Stimulated activated CD8-positive, alpha-beta memory T cell treated with anti-CD3 and anti-CD28 coated beads, Interleukin-7, amount 100 ng/mL, for 48 hours (primary cell): ENCODE data around the gene CHCHD1.
A peak's percentile ranks its signal among the peaks of the same experiment; 100 is the strongest.
"Not testable (repeated sequence)": the region's sequence is repeated elsewhere in the genome, so short reads cannot be mapped to it uniquely, and the experiment has no call there.

Experiments used
- DNase-seq, 2 donors: peaks; one replicate each; pipeline ENCODE4 v3.0.0-alpha.2; 2020; ENCODE audit warnings: low read depth in 1 of 2; ENCODE audit errors: extremely low read depth in 1 of 2

Gene CHCHD1

DNA sequence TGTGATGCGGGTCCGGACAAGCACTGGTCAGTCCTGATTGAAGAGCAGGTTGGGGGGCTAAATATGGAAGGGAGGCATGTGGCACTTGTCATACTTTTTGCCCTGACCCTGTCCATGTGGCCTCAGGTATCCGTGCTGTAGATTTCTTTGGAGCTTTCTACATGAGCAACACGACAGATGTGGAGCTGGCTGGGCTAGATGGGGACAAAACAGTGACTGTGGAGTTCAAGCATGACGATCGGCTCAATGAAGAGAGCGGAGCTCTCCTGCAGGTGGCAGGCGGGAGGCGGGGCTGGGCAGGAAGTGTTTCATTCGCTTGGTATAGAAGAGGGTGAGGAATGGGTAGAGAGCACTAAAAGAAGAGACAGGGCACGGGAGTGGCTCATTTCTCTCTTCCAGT lies 13.0 kb upstream of the CHCHD1 start:
- no peak for DNase-seq

DNA sequence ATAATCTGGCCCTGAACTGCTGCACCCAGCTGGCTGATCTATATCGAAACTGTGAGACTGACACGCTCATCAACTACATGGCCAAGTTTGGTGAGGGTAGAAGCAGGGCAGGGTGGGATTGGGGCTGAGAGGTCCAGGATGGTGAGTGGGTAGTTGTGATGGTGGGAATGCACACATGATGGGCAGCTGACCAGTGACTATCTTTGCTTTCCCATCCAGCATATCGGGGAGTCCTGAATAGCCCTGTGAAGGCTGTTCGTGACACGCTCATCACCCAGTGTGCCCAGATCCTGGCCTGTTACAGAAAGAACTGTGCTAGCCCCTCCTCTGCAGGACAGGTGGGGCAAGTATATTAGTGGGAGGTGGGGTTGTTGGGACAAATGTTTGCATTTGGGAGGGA lies 12.5 kb upstream of the CHCHD1 start:
- no peak for DNase-seq

DNA sequence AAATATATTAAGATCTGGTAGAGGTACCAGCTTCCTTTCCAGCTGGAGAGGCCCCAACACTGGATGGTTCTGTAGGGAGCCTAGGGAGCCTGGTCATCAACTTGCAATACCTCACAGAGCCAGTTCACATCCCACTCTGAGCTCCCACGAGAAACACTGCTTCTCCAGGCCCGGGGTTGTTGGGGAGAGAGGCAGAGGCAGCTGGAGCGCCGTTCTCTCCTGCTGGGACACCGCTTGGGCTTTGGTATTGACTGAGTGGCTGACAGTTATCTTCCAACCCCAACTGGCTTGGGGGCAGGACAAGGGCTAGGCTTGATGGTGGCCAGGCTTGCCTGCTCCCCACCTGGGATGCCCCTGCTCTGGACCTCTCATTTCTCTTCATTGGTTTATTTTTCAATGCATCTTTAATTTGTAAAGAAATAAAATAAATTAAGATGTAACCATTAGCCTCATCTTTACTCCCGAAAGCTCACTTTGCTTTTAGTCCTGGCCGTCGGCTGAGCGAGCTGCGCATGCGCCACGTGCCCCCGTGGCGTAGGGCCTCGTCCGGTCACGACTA lies 10.0 kb upstream of the CHCHD1 start:
- peak; percentile 61 to 63 for DNase-seq

DNA sequence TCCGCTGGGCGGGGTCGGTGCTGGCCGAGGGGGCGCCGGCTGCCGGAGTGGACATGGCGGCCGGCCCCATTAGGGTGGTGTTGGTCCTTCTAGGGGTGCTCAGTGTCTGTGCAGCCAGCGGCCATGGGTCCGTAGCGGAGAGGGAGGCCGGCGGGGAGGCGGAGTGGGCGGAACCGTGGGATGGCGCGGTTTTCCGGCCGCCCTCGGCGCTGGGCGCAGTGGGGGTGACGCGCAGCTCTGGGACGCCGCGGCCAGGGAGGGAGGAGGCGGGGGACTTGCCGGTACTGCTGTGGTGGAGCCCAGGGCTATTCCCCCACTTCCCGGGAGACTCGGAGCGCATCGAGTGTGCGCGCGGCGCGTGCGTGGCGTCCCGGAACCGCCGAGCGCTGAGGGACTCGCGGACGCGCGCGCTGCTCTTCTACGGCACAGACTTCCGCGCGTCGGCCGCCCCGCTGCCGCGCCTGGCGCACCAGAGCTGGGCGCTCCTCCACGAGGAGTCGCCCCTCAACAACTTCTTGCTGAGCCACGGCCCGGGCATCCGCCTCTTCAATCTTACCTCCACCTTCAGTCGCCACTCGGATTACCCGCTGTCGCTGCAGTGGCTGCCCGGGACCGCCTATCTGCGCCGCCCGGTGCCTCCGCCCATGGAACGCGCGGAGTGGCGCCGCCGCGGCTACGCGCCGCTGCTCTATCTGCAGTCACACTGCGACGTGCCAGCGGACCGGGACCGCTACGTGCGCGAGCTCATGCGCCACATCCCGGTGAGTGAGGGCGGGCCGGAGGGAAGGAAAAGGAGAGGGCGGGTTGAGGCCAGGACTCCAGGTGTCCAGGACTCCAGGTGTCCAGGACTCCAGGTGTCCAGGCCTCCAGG lies 9.3 kb upstream of the CHCHD1 start:
- DNase-seq, result peak; percentile 70 to 71

- no peak for DNase-seq
These were observed 8.5 kb upstream of the CHCHD1 start for GRCh38 chr10:73773152-73773879.

- DNase-seq, result no peak
These were observed 7.2 kb upstream of the CHCHD1 start for GRCh38 chr10:73774637-73775036.

- DNase-seq, result no peak
These were observed 2.8 kb upstream of the CHCHD1 start for GRCh38 chr10:73779018-73779417.

- no peak for DNase-seq
These were observed 2.2 kb upstream of the CHCHD1 start for GRCh38 chr10:73779539-73780197.

GRCh38 chr10:73780301-73780700 lies 1.5 kb upstream of the CHCHD1 start:
- no peak for DNase-seq

GRCh38 chr10:73780966-73781365 lies 882 bp upstream of the CHCHD1 start:
- DNase-seq, result no peak

- DNase-seq, result no peak
These were observed 335 bp upstream of the CHCHD1 start for GRCh38 chr10:73781548-73781878.

GRCh38 chr10:73782749-73783085 lies 869 bp downstream of the CHCHD1 start:
- no peak for DNase-seq

DNA sequence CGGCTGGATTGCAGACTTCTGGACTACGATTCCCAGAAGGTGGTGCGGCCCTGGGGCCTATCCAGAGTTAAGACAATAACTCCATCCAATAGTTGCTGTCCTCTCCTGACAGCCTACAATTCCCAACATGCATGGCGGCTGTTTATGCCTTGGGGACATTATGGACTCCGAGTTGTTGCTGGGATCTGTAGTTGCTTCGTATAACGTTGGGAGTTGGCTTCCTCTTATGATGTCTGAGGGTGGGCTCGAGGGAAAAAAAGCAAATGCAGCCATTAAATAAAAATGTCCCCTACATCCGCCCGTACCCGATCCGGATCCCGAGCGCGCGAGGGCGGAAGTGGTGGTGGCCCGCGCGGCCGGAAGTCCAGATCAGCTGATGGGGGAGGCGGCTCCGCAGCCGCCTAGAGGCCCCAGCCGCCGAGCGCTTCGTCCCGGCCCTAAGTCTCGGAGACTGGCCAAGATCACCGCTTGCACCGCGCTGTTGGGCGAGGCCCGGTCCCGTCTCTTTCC lies 3.4 kb downstream of the CHCHD1 start, which contains the start of gene ZSWIM8:
Gene ZSWIM8, plus strand, starts transcription at position 396 of the 510 bp plus-strand sequence. CDS start 273 bp downstream, outside the sequence.
- DNase-seq, result peak; percentile 72 to 75

DNA sequence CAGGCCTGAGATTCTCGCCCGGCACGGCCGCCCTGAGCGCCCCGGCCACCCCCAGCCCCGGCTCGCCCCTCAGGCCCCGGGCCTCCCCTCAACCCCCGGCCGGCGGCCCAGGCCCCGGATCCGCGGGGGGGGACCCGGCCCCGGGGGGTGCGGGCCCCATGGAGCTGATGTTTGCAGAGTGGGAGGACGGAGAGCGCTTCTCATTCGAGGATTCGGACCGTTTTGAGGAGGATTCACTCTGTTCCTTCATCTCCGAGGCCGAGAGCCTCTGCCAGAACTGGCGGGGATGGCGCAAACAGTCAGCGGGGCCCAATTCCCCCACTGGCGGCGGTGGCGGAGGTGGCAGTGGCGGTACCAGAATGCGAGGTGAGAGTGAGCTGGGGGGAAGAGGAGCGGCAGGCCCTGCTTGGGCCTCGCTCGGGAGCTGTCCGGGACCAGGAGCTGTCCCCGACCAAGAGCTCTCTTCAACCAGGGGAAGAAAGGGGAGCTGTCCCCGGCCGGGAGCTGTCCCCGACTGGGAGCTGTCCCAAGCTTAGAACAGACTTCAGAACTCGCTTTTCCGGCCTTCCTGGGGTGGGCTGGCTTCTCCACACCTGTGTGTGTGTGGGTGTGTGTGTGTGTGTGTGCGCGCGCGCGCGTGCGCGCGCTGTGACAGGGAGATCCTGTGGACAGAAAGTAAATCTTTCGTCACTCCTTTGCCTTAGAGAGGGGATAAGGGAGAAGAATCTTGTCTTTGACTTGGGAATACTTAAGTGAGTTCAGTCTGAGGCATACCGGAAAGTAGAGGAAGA lies 4.1 kb downstream of the CHCHD1 start:
- peak in 1 of 2 donors; percentile 24 for DNase-seq

GRCh38 chr10:73786512-73786885 lies 4.7 kb downstream of the CHCHD1 start:
- no peak for DNase-seq

DNA sequence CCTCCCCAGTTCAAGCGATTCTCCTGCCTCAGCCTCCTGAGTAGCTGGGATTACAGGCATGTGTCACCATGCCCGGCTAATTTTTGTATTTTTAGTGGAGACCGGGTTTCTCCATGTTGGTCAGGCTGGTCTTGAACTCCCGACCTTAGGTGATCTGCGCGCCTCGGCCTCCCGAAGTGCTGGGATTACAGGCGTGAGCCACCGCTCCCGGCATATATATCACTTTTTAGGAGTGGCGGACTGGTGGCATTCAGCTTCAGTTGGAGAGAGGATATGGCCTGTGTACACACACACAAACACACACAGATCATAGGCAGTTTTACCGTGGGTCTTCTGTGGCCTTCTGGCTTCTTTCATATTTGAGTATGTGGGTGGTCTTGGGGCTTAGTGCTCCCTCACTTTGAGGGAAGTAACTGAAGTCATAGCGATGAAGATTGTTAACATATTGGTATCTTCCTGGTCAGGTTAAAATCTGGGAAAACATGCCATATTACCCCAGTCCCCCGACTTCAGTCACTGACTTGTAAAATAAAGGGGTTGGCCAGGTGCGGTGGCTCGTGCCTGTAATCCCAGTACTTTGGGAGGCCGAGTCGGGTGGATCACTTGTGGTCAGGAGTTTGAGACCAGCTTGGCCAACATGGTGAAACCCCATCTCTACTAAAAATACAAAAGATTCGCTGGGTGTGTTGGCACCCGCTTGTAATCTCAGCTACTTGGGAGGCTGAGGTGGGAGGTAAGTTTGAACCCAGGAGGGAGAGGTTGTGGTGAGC lies 5.4 kb downstream of the CHCHD1 start:
- not testable (repeated sequence) for DNase-seq

DNA sequence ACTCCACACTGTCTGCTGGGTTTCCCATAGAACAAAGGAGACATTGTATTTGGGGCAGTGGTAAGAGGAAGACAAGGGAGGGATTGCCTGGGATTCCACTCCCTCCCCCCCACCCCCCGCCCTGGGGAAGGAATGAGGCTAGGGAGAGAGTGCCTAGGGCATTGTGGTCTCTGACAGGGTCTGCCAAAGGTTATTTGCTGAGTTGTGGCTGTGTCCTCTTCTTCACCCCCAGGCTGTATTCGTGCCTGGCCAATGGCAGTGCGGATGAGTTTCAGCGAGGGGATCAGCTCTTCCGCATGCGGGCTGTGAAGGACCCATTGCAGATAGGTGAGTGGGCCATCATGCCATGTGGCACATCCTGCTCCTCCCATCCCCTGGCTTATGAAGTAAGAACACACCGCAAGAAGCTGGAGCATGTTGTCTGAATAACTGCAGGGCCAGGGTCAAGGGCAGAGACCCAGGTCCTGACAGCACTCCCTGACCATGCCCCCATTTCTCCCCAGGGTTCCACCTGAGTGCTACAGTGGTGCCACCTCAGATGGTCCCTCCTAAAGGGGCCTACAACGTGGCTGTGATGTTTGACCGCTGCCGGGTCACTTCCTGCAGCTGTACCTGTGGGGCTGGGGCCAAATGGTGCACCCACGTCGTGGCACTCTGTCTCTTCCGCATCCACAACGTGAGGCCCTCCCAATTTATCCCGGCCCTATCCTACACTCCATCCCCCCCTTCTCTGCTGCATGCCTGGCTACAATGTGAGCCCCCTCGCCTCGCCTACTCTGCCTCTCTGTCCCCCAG lies 7.2 kb downstream of the CHCHD1 start:
- no peak for DNase-seq

GRCh38 chr10:73789659-73790055 lies 7.8 kb downstream of the CHCHD1 start:
- DNase-seq, result no peak
